HL-60/S4 treated with phorbol 12-myristate 13-acetate at 8.2 ng/mL for 4 days and 3 days (cell line): ENCODE results near the gene ADGRV1.
"Not testable (repeated sequence)": the region's sequence is repeated elsewhere in the genome, so short reads cannot be mapped to it uniquely, and the experiment has no call there.

Source experiments
- in situ Hi-C: fragments of 300-500 bp; cut with MboI; formaldehyde crosslinking; loops from 2 replicates; pipeline ENCODE4 v1.15.0; 2022; ENCODE audit warnings: low sequenced_read_pairs

ADGRV1 gene

DNA sequence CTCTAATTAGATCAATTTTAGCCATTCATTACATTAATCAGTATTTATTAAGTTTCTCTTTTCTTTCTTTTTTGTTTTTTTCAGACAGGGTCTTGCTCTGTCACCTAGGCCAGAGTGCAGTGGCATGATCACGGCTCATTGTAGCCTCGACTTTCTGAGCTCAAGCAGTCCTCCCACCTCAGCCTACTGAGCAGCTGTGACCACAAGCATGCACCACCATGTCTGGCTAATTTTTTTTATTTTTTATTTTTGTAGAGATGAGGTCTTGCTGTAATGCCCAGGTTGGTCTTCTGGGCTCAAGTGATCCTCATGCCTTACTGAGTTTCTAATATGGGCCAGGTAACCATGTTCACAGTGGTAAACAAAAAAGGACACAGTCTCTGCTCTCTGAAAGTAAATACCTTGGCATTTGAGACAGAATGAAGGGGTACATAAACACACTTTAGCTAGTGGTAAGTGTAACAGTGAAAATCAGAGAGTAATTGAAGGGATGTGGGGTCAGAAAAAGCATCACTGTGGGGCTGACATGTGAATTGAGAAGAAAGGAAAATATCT is 336.3 kb downstream of the ADGRV1 start:
- in situ Hi-C loops, result no loop called here

DNA sequence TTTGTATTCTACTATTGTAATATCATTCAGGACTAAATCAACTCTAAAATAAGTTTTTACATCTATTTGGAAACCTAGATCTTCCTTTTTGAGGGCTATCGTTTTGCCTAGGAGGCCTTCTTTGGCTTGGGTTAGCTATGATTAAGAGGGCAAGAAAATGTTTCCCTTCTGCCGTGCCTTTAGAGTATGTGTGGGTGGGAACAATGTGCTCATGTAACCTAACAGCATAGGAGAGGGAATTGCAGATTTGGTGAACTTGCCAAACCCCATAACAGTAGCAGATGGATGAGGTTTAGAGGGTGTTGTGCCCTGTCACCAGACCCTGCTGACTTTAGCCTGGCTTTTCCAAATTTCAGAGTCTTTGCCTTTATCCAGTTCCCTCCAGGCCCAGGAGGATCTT is 339.0 kb downstream of the ADGRV1 start:
- in situ Hi-C loops, result no loop called here

- in situ Hi-C loops, result no loop called here
Observed at GRCh38 chr5:90898326-90899013, 339.9 kb downstream of the ADGRV1 start.

- in situ Hi-C loops, result no loop called here
Observed at GRCh38 chr5:90899014-90899604, 340.5 kb downstream of the ADGRV1 start.

- in situ Hi-C loops, result no loop called here
Observed at GRCh38 chr5:90901261-90901660, 342.7 kb downstream of the ADGRV1 start.

DNA sequence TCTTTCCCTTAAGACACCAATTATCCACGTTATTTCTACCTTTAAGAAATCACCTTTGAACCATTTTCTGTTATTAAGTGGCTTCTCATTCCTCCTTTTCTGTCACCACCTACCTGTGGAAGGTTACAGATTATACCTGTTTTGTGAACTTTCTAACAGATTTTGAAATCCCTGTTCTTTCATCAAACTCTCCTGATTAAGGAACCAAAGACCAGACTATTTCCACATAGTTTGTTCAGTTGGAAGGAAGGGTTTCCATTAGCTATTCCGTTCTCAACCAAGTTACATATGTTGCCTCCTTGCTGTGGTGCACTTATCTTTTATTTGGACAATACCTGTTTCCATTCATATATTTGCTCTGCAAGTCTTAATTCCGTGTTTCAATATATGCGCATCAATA is 343.6 kb downstream of the ADGRV1 start:
- in situ Hi-C loops, result no loop called here

GRCh38 chr5:90902651-90903386 is 344.2 kb downstream of the ADGRV1 start:
- in situ Hi-C loops, result no loop called here

GRCh38 chr5:90909101-90909503 is 350.5 kb downstream of the ADGRV1 start:
- in situ Hi-C loops, result no loop called here

DNA sequence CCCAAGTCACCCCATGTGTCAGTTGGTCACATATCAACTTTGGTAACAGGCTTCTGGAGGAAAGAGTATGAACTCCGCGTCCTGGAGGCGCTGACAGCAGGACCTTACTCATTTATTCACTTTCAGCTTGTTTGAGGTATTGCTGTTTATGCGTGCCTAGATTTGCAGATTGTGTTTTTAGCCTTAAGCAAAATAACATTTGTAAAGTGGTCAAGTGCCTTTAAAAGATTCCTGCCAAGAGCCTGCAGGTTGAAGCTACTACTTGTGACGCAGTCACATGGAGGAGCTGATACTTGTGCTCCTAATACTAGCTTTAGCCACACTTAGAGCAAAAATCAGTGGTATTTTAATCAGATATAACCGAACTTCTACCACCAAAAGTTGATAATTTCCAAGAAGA is 351.3 kb downstream of the ADGRV1 start:
- in situ Hi-C loops, result no loop called here

GRCh38 chr5:90911169-90911568 is 352.6 kb downstream of the ADGRV1 start:
- in situ Hi-C loops, result no loop called here

DNA sequence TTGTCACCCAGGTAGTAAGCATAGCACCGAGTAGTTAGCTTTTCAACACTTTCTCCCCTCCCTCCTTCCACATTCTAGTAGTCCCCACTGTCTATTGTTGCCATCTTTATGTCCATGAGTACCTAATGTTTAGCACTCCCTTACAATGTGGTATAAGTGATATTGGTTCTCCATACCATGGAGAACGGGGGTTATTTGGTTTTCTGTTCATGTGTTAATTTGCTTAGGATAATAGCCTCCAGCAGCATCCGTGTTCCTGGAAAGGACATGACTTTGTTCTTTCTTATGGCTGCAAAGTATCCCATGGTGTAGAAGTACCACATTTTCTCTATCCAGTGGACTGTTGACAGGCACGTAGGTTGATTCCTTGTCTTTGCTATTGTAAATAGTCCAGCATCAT is 353.9 kb downstream of the ADGRV1 start:
- in situ Hi-C loops, result no loop called here

DNA sequence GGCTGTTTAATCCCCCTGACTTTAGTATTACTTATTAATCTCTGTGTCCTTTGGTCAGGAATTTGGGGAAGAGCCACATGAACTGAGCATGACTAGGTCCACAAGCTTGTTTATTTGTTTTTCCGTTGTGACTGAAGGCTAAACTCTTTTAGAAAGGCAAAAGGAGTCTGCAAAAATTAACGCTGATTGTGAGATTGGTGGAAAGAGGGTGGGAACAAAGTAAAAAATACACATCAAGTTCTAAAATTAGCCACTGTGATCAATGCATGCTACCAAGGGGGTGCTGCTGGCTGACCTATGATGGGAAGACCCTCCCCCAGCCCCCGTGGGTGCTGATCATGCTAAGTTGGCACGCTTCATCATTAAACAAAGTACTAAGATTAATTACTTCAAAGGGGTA is 356.8 kb downstream of the ADGRV1 start:
- in situ Hi-C loops, result no loop called here

GRCh38 chr5:90916947-90917800 is 358.6 kb downstream of the ADGRV1 start:
- in situ Hi-C loops, result no loop called here

GRCh38 chr5:90917928-90918668 is 359.5 kb downstream of the ADGRV1 start:
- in situ Hi-C loops, result no loop called here

- in situ Hi-C loops, result no loop called here
Observed at GRCh38 chr5:90921418-90921973, 362.9 kb downstream of the ADGRV1 start.

GRCh38 chr5:90924222-90924621 is 365.6 kb downstream of the ADGRV1 start:
- in situ Hi-C loops, result not testable (repeated sequence)

DNA sequence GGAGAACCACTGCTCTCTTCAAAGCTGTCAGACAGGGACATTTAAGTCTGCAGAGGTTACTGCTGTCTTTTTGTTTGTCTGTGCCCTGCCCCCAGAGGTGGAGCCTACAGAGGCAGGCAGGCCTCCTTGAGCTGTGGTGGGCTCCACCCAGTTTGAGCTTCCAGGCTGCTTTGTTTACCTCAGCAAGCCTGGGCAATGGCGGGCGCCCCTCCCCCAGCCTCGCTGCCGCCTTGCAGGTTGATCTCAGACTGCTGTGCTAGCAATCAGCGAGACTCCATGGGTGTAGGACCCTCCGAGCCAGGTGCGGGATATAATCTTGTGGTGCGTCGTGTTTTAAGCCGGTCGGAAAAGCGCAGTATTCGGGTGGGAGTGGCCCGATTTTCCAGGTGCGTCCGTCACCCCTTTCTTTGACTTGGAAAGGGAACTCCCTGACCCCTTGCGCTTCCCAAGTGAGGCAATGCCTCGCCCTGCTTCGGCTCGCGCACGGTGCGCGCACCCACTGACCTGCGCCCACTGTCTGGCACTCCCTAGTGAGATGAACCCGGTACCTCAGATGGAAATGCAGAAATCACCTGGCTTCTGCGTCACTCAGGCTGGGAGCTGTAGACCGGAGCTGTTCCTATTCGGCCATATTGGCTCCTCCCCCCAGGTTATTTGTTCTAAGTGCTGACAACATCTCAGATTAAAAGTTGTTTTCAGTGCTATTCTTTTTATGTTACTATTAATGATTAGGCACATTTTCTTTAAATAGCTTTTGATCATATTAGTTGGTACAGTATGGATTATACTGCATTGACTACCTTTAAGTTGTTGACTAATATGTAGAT is 370.6 kb downstream of the ADGRV1 start:
- in situ Hi-C loops, result not testable (repeated sequence)

DNA sequence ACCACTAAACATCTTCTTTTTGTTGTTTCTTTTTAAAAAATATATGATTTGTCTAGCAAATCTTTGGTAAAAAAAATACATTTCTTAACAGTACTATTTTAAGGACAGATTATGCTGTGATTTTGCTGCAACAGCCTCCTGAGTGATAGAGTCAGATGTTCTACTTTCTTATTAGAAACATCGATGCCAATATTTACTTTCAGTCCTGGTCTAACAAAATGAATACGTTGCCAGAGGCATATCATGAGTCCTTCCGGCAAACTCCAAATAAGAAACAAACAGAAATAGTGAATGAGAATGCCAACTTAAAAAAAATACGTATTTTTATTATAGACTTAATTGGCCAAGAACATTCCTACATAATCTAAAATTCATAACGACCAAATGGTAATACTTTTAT is 371.5 kb downstream of the ADGRV1 start:
- in situ Hi-C loops, result no loop called here
